HG03469 (cell line): ENCODE data around the gene MAP2K3.

ENCODE experiments used
- ATAC-seq: cut with Tn5 transposase; IDR thresholded peaks from one replicate; pipeline ENCODE4 v1.9.1; 2021; ENCODE audit warnings: mild to moderate bottlenecking, moderate library complexity, moderate number of reproducible peaks; ENCODE audit not compliant: unreplicated experiment

Gene MAP2K3

DNA sequence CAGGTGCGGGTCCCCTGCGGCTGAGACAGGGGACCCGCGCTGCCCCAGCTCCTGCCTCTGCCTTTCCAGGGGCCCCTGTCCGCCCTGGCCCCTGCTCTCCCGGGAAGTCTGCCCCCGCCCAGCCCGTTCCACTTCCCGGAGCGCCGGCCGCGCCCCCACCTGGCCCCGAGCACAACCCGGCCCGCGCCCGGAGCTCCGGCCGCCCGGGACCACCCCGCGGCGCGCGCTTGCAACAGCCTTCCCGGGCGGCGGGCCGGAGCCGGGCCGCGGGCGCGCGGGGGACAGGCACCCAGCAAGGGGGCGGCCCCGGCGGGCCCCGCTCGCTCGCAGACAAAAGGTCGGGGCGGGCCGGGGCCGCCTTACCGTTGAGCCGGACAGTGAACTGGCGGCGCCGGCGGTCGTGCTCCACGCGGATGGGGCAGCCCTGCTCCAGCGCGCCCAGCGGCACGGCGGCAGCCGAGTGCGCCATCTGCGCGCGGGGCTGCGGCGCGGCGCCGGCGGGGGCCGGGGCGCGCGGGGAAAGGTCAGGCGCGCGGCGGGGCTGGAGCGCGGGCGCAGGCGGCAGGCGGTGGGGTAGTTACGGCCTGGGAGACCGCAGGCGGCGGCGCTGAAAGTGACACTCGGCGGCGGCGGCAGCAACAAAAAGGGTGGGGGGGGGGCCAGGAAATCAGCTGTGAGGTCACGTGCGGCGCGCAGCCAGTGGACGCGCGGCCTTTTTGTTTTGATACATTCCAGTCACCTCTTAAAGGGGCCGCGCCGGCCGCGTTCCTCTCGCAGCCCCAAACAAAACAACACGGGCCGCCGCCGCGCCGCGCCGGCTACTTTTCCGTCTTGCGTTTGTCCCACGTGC is 31.5 kb upstream of the MAP2K3 start, which contains the start of gene NATD1:
NATD1 (minus strand) TSS at position 615 of the 850 bp plus-strand sequence; CDS start at position 469, 146 bp downstream.
- no peak for ATAC-seq

DNA sequence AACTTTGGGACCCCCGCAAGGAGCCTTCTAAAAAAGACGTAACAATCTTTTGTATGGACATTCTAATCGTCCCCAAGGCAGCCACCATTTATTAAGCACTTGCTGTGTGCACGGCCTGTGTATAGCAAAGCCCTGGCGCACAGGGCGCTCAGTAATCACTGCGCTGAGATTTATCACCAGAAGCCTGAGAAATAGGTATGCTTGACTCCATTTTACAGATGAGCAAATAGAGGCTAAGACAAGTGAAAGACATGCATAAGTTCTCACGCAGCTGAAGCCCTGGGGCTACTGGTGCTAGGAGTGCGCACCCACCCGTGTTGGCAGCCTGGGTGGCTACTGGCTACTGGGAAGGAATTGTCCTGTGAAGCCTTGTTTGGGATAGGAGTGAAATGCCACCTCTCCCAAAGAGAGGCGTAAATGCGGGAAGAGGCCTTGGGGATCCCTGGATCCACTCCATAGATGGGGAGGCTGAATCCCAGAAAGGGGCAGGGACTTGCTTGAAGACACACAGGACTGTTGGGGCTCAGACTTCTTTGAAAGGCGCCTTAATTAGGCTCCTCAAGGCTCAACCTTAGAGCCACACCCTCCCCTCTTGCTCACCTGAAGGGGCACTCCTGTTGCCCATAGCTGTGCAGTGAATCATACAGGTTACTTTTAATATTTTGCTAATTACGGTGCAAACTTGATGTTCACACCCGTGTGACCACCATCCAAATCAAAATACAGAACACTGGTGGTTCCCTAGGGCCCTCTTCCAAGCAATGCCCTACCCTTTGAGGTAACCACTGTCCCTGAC is 30.7 kb upstream of the MAP2K3 start:
- ATAC-seq = no peak

DNA sequence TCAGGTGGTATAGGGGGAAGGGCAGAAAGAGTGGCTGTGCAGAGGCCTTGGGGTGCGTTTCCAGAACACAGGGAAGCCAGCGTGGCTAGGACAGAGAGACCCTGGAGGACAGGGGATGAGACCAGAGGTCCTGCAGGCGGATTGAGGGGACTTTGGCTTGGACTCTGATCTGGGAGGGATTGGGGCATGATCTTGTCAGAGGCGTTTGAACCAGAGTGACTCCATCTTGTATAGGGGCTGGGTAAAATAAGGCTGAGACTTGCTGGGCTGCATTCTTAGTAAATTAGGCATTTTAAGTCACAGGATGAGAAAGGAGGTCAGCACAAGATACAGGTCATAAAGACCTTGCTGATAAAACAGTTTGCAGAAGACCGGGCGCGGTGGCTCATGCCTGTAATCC is 25.9 kb upstream of the MAP2K3 start:
- ATAC-seq = no peak

DNA sequence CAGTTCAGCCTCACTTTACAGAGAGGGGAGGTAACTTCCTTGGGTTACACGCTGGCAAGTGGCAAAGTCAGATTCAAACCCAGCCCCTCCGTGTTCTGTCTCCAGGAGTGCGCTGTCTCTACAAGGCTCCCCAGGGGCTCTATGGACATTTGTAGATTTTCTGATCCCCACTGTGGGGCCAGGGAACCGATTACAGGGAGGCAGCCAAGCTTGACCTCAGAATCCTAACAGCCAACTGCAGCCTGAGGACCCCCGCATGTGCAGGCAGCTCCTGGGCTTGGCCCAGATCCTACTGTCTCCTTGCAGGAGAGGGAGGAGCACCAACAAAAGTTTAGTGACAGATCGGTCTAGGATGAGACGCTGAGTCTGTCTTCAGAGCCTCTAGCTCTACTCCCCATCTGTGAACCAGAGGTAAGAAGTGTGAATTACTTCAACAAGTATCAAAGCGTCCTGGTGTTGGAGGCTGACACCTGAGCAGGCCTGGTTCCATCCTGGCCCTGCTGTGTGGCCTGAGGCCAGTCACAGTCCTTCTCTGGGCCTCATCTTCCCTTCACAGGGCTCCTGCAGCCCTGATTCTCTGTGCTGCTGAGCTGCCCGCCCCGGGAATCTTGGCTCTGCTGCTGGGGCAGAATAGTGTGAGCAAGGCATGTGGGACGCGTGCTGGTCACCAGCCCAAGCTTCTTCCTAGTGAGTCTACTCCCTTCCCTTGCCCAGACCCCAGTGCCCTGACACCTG is 22.1 kb upstream of the MAP2K3 start:
- ATAC-seq = no peak

DNA sequence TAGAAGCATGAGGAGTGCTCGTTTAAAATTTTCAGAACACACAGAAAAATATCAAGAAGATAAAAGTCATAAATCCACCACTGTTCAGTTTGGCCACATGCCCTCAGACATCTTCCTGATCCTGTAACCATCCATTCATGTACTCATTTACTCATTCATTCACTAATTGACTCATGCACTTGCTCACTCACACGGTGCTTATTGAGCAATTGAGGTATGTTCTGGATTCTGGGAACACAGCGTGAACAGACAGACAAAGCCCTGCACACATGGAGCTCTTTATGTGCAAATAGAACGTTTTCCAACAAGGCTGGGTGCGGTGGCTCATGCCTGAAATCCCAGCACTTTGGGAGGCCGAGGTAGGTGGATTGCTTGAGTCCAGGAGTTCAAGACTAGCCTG is 21.1 kb upstream of the MAP2K3 start:
- ATAC-seq = no peak

DNA sequence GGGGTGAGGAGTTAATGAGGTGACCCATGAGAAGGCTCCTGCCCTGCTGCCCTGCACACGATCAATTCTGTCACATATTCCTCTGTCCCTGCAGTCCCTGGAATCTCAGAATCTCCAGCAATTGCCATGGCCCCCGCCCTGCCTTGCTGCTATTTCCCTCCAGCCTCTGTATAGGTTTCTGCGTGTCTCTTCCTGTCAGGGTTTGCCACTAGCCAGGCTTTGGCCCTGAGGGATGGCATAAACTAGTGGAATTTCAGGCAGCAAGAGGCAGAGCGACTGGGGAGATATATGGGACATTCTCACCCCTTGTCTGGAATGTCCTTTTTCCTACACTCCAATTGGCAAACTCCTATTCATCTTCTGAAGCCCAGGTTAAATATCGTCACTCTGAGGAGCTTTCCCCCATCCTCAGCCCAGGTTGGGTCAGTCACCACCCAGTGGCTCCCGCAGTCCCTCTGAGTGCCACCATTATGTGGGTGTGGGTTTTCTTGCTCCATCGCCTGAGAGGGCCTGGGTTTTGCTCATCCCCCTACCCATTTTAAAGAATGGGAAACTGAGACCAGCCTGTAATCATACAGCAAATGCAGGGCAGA is 15.8 kb upstream of the MAP2K3 start:
- ATAC-seq = no peak

DNA sequence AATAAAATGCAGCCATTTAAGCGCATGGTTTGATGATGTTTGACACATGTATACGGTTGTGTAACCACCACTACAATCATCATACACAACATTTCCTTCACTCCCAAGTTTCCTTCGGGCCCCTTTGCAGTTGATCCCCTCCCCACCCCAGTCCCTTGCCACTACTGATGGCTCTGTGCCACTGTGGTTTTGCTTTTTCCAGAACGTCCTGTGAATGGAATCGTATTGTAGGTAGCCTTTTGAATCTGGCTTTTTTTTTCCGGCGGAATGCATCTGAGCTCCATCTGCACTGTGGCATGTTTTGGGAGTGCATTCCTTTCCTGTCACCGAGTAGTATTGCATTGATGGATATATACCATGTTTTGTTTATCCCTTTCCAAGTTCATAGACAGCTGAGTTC is 15.1 kb upstream of the MAP2K3 start:
- no peak for ATAC-seq

DNA sequence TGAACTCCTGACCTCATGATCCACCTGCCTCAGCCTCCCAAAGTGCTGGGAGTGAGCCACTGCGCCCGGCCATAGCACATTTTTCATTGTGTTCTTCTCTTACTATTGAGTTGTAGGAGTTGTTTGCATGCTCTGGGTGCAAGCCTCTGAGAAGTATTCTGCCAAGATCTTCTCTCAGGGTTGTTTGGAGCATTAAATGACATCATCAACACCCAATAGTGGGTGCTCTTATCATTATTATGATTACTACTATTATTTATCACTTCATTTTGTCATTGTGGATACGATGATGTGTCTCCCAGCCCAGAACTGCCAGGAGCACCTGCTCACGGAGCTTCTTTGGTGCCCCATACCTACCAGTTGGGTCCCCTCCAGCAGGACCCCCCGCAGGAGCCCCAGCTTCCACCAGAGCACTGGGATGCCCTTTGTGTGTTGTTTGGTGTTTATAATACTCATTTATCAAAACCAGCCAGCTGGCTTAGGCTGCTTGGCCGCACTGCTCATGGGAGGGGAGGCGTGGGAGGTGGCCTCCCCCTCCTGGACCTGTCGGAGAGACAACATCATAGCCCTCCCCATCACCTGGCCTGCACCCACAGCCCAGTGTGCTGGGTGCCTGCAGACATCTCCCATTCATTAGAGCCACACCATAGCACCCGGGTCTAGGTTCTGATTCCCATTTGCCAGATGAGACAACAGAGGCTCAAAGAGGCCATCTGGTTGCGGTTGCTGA is 12.9 kb upstream of the MAP2K3 start:
- ATAC-seq = no peak

DNA sequence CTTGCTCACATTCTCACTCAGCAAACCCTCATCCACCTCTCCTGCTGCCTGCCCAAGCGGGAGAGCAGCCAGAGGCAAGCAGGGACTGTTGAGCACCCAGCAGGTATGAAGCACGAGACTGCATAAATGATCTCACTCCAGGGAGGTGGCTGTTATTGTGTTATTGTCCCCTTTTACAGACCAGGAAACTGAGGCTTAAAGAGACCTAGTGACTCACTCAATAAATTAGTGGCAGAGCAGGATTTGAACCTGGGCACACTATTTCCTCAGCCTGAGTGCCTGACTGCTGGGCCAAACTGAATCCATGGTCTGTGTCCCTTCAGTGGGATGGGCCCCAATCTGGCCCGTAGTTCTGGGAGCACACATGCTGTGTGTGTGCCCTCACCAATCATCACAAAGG is 12.3 kb upstream of the MAP2K3 start:
- ATAC-seq = no peak

DNA sequence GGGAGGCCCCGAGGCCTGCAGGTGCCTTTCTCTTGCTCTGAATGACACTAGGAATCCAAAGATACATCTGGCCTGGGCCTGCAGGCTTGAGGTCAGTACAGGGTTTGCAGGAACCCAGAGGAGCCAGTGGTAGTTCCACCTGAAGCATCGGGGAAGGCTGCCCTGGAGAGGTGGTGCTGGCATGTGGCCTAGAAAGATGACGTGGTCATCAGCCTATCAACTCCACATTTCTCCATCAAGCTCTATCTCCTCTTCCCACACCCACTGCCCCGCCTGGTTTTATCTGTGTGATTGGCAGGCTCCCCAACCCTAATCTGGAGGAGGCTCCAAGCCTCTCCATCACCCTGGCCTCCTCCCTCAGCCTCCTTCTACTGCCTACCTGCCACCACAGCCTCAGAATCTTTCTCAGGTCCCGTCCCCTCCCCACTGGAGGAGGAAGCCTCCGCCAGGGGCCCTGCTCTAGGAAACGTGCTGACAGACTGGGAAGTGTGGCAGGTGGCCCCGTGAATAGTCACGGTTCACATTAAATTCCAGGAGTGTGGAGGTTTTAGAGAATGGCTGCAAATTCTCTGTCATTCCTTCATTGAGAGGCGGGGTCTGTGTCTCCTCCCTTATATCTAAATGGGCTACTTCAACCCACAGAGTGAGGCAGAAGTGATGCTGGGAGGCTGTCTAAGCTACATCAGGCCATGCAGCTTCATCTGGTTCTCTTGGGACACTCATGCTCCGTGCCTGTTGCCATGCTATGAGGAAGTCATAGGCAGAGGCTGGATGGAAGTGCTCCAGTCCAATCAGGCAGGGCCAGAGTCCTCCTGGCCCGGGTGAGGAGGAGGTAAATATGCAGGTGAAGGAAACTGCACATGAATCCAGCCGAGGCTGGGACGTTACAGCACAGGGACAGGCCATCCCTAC is 11.4 kb upstream of the MAP2K3 start:
- no peak for ATAC-seq

DNA sequence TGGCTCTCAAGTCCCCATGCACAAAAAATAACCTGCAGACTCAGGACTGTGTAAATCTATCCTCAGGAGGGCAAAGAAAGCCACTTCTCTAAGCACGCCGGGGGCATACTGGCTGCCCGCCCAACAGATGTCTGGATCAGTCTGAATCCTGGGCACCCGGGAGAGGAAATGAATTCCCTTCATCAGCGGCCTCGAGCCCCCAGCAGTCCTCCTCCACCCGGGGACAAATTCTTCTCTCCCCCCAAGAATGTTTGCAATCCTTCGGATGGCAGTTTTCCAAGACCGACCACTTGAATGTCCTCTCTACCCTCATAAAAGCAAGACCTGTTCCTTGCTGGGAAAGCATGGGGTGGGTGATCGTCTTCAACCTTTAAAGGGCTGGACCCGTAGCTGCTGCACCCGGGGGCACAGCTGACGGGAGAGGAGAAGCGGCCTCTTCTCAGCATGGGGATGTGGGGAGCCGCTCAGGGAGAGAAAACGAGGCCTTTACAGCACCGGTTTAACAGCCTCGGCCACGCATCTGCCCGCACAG is 9.4 kb upstream of the MAP2K3 start:
- ATAC-seq = no peak

DNA sequence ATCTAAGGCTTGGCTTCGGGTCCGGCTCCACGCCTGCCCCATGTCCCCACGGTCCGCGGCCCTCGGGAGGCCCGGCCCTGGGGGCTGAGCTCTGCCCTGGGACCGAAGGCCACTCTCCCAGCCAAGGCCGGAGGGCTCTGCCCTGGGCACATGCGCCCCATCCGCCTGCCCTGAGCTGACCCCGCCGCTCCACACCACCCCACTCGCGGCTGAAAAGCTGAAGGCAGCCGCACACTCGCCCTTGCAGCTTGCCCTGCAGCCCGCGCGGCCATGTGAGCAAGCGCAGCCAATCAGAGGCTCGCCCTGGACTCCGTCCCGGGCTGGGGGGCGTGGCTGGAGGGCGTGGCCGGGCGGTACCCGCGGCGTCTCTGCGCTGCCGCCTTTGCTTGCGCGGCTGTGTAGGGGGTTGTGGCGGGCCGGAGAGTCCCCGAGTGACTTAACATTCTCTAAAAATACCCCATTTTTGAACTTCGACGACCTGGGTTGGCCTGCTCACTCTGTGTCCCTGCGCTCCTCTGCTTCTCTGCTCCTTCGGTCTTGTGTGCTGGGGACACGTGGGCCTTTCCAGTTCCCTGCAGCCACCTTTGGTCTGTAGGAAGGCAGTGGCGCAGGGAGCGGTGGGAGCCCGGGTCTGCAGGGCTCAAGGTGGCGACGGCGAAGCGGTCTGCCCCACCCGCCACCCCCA is 8.8 kb upstream of the MAP2K3 start:
- peak; percentile 75 for ATAC-seq

DNA sequence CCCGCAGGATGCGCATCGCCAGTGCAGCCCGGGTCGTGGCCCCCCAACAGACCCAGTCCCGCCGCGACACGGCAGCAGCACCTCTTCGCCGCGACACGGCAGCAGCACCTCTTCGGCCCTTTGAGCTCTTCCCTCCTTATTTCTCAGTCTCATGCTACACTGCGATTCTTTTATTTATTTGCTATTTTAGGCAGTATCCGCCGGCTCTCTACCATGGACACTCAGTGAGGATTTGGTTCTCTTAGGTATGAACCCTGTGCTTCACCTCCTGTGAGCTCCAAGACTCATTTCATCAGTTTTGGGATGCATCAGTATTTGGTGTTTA is 8.3 kb upstream of the MAP2K3 start:
- no peak for ATAC-seq

DNA sequence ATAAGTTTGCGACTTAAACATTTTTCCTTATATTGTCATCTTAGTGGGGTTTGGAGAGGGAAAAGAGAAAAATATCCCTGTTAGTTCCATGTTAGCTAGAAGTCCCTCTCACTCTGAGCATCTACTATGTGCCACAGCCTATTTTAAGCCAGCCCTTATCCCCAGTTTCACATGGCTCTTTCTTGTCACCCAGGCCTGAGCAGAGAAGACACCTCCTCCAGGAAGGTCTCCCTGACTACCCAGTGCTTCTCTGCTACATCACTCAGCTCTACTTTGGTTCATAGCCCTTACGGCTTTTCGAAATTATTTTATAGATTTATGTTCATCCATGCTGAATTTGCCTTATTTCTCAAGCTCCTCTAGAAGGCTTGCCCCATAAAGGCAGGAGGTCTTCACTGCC is 7.2 kb upstream of the MAP2K3 start:
- no peak for ATAC-seq

DNA sequence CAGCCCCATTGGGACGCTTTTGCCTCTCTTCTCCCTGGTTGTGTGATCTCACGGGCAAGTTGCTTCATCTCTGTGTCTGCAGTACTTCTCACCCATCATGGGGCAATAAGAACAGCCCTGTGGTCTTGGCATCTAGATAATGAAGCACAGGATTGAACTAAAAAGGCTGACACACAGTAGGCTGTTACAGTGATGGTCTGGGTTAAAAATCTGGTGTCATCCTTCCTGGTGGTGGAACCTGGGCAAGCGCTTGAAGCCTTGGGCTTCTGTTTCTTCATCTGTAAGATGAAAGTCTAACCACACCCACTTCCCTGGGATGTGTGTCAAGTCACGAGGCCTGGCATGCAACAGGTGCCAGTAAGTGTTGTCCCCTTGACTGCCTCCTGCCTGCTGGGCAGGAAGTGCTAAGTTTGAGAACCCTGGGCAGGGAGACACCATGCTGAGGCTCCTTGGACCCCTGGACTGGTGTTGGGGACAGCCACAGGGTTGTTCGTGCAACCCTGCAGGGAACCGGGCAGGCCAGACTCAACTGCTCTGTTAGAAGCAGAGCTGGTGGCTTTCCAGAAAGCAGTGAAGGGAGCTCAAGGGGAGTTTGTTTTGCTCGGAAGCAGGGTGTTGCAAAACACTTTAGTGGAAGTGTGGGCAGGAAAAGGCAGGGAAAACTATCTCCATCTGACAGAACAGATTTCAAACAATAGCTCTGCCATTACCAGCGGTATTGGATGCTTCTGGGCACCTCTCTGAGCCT is 5.9 kb upstream of the MAP2K3 start:
- ATAC-seq = no peak

DNA sequence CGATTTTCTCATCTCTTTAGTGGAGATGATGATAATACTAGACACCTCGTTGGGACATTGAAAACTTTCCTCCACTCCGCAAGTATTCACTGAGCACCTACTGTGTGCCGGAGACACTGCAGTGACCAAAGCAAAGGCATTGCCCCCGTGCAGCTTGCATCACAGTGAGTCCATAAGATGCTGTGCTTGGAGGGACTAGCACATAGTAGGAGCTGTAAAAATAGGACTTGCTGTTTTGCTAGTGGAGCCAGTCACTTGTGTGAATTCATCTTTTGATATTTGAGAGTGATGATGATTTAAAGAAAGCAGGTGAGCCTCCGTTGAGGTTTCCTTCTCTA is 5.3 kb upstream of the MAP2K3 start:
- no peak for ATAC-seq

DNA sequence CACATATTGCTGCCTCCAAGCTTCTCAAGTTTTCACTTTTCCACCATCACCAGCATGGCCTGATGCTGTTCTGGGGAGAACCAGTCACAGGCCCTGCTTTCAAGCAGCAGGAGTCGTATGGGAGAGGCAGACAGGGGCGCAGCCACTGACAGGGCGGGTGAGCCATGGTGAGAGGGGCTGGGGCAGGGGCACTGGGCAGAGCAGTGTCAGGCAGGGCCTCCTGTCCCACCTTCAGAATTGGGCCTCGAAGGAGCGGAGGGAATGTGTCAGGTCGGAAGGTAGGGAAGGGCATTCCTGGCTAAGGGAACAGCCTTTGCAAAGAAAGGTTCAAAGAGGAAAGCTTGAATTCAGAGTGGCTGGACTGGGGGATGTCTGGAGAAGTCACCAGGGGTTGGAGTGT is 4.9 kb upstream of the MAP2K3 start:
- ATAC-seq = no peak

DNA sequence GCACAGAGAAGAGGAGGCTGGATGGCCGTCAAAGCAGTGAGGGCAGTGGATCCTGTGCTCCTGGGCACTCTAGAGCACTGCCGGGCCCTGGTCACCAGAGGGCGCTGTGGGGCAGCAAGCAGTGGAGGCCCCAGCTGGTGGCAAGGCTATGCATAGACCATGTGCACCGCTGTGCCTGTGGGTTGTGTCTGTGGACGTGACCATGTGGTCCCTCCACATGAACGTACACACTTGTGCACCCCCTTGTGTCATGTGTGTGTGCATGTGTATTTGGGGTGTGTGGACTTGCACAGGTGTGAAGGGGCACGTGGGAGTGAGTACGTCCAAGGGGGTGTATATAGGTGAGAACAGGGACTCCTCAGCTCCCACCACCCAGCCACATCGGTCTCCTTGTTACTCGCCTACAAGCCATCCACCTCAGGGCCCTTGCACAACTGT is 4.4 kb upstream of the MAP2K3 start:
- ATAC-seq = peak; percentile 26
